HTERT RPE-1 (cell line): ENCODE measurements around the gene OR10A5.
"Not testable (repeated sequence)": the region's sequence is repeated elsewhere in the genome, so short reads cannot be mapped to it uniquely, and the experiment has no call there.

Source experiments
- in situ Hi-C: fragments of 300-500 bp; cut with MboI; formaldehyde crosslinking; loops from 4 replicates; pipeline ENCODE4 v1.14.3; 2020; ENCODE audit warnings: low sequenced_read_pairs

OR10A5 gene, protein sequence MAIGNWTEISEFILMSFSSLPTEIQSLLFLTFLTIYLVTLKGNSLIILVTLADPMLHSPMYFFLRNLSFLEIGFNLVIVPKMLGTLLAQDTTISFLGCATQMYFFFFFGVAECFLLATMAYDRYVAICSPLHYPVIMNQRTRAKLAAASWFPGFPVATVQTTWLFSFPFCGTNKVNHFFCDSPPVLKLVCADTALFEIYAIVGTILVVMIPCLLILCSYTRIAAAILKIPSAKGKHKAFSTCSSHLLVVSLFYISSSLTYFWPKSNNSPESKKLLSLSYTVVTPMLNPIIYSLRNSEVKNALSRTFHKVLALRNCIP

DNA sequence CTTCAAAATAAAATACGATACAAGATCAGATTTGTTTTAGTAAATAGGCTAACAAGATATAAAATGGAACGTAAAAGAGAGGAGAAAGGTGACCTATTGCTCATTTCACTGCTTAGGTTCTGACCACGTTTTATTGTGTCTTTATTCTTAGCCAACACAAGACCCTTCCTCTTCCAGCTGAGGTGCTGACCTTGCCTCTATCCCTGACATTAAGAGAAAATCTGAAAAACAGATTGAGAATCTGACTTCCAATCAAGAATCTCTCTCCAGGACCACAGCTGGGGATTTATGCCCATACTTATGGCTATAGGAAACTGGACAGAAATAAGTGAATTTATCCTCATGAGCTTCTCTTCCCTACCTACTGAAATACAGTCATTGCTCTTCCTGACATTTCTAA, at the start of gene OR10A5:
Gene OR10A5 (plus strand): TSS at position 301 of the 400 bp plus-strand sequence. CDS start 0 bp downstream, at position 301.
- in situ Hi-C loops = no loop called here

DNA sequence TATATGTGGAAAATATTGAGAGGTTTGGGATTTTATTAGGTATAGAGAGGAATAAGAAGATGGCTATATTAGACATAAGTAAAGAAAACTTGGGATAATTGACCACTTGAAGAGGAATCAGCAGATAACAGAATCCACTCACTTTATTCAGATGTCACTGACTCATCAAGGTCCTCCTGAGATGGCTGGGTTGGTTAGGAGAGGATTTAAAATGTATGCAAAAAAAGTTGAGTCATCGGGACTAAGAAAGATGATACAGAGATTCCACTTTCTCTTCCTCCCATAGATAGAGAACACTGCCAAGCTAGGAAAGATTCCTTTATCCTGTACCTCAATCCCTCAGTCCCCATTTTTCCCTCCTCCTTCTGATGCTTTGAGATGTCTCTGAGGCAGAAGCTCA, 46.1 kb upstream of the OR10A5 start, which contains the start of gene OR6A2:
Gene OR6A2 (minus strand): TSS at position 288 of the 400 bp plus-strand sequence. CDS start 3,981 bp downstream, outside the sequence.
- in situ Hi-C loops = no loop called here

DNA sequence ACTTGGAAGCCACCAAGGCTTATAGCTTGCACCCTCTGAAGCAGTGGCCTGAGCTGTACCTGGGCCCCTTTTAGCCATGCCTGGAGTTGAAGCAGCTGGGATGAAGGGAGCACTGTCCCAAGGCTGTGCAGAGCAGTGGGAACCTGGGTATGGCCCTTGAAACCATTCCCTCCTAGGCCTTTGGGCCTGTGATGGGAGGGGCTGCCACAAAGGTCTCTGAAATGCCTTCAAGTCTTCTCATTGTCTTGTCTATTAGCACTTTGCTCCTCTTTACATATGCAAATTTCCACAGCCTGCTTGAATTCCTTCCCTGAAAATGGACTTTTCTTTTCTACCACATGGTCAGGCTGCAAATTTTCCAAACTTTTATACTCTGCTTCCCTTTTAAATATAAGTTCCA, 44.4 kb upstream of the OR10A5 start:
- in situ Hi-C loops = not testable (repeated sequence)

DNA sequence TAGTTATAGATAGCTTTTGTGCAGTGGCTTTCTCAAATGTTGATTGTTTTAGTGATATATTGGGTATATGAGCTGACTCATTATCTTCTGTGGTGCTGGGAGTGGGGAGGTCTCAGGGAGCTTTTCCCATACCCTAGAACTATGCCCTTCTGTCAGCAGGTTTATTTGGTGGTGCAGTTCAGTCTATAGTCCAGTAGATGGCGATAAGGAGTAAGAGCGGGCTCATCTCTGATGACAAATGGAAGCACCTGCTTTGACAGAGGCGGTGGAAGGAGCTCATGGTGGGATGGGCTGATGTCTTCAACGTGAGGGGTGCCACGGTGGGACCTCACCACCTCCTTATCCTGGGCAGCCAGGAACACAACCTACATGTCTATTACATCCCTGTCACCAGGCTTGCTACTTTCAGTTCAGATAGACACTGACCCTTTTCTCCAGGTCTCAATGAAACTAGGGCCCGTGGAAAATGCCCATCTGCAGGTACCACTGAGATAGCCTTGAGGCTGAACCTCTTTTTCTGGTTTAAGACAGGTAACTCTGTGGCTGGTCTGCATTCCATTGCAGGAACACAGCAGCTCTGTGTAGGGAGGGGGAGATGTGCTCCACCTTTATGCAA, 33.0 kb upstream of the OR10A5 start:
- in situ Hi-C loops = no loop called here

DNA sequence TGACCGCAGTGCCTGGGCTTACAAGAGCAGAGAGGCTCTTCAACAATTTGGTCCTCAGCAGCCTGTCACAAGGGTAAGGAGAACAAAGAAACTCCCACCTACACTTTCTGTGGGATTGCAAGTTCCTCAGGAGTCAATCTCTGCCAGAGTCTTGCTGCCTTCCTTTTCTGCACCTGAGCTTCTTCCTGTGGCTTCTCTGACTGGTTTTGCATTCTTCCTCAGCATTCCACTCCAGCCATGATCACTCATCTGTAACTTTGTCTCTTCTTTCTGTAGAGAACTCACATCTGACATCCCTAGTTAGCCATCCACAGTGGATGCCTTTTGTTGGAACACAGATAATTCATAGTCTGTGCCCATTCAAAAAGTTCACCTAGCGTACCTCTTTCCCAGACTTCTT, 31.8 kb upstream of the OR10A5 start:
- in situ Hi-C loops = no loop called here

DNA sequence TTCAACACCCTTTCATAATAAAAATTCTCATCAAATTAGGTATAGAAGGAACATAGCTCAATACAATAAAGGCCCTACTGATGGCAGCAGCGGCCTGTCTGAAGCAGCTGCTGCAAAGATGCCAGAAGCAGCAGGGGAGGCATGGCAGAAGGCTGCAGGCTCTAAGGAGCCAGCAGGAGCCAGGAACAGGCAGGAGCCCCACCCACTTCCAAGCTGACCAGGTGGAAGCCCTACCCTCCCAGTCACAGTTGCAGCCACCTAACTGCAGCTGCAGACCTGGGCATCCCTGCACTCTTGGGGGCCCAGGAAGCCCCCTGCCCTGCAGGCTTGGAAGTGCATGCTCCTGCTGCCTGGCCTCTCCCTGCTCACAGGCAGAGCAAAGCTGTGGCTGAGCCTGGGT, 27.8 kb upstream of the OR10A5 start:
- in situ Hi-C loops = no loop called here

DNA sequence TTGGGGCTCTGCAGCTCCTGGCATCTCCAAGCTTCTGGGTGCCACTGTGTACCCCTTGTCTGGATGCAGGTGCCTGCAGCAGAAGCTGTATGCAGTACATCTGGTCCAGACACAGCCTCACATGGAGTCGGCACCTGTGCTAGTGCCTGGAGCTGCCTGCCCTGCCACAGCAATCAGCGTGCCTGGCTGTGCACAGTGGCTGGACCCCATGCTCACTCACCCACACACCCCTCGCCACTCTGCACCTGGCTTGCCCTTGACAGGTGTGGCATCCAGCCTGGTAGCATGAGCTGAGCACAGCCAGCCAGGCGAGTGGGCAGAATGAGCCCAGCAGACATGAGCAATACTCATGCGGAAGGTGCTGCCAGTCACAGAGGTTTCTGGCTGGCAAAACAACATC, 26.5 kb upstream of the OR10A5 start:
- in situ Hi-C loops = no loop called here

DNA sequence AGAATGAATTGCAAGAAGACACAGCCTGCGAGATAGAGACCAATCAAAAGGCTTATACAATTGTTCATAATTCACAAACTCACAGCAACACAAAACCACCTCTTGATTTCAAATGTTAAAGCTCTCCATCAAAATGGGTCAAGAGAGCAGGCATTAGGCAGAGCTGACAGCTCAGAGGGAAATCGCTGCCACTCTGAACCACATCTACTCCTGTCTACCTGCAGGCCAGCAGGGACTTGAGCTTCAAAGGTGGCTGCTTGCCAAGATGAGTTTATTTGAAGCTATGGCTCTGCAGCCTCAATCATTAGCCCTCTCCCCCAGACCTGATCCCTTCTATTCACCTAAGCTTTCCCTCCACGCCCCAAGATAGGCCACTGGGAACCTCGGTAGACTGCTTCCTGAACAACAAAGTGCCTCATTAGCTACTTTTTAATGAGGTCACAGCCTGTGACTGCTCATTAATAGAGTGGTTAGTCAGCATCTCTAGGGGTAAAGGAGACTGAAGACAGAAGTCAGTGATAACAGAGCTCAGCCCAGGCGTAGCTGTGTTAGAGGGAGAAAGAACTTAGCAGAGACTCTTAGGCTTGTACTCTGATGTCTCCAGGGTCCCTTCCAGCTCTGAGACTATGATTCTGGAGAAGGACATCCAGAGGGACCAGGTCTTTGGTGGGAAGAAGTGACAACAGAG, 21.2 kb upstream of the OR10A5 start:
- in situ Hi-C loops = no loop called here

DNA sequence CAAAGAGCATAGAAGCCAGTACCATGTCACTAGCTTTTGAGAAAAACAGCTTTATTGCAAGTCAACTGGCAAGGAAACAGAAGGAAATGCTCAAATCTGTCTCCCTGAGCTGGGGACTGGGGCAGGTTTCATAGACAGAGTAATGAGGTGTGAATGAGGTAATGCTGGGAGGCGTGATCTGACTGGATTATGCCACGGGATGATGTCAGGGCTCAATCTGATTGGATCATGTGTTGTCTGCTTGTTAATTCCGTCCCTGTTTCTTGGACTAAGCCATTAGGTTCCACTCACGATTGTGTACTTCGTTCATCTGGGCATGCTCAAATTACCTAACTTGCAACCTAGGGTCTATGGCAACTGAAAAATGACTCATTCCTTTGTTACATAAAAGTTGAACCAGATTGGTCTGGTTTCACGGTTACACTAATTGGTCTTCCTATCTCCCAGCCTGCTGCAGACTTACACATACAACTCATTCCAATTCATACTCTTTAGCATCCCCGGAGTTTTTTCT, 20.2 kb upstream of the OR10A5 start:
- in situ Hi-C loops = no loop called here

DNA sequence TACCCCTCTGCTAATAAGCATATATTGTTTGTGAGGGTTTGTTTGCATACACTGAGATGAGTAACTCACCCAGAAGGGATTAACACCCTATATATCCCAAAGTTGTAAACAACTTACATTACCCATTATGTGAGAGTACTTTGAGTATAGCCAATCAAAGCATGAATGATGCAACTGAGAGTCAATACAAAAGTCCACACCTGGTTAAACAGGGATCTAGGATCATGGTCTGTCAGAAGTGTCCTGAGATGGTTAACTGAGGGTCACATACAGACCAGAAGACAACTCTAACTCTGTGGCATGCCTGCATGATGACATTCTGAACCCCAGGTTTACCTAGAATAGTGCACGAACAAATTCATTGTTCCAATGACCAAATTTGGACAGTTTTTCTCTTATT, 17.4 kb upstream of the OR10A5 start:
- in situ Hi-C loops = no loop called here

DNA sequence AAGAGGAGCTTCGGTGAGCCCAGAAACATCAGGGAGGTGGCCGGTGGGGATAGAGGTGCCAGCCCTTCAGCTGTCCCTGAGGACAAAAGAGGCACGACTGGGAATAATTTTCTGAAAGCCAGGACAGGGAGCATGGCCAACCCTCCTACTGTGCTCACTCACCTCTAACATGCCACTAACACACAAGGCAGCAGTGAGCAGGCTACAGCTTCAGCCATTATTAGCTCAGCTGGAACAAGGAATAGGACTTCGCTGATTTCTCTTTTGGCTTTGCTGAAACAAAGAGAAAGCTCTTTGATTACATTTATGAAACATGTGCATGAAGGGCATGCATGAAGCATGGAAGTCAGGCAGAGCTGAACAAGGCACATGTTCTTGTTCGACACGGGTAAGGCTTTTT, 12.1 kb upstream of the OR10A5 start:
- in situ Hi-C loops = no loop called here

DNA sequence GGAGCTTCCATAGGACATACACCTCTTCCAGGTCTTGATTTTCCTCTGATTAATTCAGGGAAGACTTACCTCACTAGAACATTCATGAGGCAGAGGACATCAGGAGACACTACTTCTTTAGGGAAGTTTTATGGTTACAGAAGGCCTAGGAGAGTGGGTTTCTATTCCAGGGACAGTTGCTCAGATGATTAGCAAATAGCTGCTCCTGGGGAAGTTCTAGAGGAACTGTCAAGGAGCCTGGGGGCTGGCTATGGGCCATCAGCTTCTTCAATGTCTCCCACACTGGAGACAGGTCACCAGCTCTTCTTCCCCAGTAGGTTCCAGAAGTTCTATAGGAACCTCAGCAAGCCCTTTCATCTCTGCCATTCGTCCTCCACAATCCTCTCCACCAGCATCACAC, 11.5 kb upstream of the OR10A5 start:
- in situ Hi-C loops = no loop called here

DNA sequence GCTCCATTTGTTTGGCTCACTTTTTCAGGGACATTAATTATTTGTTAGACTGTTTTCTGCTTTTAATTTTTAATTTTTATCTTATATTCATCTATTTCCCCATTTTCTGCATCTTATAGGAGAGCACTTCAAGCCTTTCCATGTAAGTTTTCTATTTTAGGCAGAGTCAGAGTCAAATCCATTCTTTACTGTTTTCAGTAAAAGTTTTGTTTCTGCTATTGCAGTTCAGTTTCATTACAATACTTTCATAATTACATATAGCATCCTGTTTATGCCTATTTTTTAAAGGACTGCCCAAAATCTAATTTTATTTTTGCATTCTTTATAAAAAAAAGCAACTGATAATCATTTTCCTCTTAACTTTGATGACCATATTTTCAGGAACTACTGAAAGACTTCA, 3.8 kb upstream of the OR10A5 start:
- in situ Hi-C loops = no loop called here

DNA sequence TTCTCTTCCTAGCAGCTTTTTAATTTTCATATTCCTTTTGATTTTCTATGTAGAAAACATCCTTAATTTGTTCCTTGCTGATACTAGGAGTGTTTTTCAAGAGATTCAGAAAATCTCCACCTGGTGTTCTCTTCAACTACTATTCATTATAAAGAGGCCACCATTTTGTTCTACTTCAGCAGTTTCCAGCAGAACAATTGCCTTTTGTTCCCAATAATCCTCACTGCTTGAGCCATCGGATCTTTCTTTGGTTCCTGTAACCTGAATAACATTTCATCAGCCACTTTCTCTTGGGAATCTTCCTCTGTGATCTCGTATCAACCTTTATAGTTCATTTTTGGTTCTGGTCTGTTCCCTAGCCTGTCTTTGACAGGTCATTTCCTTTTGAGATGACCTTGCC, 1.8 kb upstream of the OR10A5 start:
- in situ Hi-C loops = no loop called here

DNA sequence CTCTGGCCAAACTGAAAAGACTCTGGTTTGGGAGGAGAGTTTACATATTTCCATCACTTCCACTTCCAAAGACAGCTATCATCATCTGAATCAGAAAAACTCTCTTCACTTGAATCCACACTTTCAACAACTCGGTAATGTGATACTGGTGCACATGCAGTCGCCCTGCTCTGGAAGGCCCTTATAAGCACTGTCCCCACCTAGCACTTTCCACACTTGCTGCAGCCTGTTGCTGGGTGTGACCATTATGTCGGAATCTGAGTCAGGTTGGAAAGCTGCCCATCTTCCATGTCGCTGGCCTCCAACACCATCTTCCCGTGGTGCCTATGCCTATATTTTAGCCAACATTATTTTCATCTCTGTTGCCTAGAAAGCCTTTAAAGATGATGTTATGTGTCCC, 1.1 kb upstream of the OR10A5 start:
- in situ Hi-C loops = no loop called here

DNA sequence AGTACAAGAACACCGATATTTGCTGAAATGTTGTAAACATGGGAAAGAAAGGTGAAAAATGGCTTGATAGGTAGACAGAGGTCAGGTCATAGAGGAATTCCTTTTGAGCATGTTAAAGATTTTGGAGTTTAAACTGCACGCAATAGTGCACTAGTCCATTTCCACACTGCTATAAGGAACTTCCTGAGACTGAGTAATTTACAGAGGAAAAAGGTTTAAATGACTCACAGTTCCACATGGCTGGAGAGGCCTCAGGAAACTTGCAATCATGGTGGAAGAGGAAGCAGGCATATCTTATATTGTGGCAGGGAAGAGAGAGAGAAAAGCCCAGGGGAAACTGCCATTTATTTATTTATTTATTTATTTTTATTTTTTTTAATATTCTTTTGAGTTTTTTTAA, 5.0 kb downstream of the OR10A5 start:
- in situ Hi-C loops = no loop called here

DNA sequence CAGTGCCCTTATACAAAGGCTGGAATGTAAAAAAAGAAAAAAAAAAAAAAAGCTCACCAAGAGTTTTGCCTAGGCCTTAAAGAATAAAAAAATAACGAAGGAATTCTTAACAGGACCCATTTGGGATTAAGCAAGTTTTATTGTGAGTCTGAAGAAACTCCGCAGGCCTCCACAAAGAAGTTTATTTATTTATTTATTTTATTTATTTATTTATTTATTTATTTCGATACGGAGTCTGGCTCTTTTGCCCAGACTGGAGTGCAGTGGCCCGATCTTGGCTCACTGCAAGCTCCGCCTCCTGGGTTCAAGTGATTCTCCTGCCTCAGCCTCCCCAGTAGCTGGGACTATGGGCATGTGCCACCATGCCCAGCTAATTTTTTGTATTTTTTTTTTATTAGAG, 9.3 kb downstream of the OR10A5 start:
- in situ Hi-C loops = not testable (repeated sequence)

DNA sequence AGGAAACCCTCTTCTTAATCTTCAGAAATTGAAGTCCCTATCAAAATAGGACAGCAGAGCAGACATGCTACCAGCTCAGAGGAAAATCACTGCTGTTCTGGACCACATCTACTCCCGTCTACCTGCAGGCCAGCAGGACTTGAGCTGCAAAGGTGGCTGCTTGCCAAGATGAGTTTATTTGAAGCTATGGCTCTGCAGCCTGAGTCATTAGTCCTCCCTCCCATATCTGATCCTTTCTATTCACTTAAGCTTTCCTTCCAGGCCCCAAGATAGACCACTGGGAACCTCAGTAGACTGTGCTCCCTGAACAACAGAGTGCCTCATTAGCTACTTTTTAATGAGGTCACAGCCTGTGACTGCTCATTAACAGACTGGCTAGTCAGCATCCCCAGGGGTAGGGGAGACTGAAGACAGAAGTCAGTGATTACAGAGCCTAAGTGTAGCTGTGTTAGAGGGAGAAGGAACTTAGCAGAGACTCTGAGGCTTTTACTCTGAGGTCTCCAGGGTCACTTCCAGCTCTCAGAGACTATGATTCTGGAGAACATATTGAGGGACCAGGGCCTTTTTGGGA, 10.6 kb downstream of the OR10A5 start:
- in situ Hi-C loops = no loop called here

DNA sequence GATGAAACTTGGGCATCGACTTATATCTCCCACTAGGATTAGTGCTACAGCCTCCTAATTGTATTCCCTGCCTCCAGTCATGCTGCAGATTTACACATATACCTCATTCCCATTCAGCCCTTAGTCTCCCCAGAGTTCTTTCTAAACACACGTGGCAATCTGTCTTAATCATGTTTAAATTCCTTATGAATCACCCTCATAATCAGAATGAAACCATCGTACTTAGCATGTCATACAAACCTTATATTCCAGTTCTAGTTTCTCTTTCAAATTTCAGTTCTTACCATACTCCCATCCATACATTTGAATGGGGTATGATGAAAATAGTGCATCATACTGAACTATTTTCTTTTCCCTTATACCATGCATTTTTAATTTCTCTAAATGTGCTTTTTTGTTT, 11.4 kb downstream of the OR10A5 start:
- in situ Hi-C loops = no loop called here

DNA sequence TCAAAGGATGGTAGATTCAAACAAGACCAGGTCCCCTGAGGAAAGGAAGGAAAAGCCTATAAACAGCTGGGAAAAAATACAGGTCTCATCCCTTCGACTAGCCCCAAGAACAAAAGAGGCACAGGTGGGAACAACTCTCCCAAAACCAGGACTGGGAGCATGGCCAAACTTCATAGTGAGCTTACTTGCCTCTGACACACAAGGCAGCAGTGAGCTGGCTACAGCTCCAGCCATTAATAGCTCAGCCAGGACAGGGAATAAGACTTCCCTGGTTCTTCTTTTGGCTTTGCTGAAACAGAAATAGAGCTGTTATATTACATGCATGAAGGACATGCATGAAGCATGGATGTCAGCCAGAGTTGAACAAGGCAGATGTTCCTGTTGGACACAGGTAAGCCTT, 17.5 kb downstream of the OR10A5 start, which contains the start of gene OR10A2:
Gene OR10A2 (plus strand): TSS at position 97 of the 400 bp plus-strand sequence. CDS start 6,698 bp downstream, outside the sequence.
- in situ Hi-C loops = no loop called here

DNA sequence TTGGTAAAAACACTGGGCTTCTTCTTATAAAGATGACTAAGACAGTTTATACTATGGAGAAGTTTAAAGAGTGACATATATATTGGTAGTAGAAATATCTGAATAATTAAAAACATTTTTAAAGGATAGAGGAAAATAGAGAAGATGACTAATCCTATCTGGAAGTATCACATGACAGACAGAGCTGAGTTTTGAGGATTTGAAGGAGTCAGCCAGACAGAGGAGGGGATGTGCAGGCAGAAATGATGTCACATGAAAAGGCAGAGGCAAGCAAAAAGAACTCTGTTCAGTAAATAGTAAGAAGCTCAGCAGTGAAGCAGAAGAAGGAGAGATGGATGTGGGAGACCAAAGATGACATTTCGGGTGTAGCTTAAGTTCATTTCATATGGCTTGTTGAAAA, 19.0 kb downstream of the OR10A5 start:
- in situ Hi-C loops = no loop called here
